Calu3 (cell line): ENCODE measurements around the gene TMEM121B. TPM values are rescaled to one million over a fixed set of nuclear protein-coding genes. Genes with fewer than 3 reads are reported as not detected.
A peak's percentile ranks its signal among the peaks of the same experiment; 100 is the strongest.

Source experiments
- BruUV-seq: library from RNA; stranded (reverse); fragments of 400-500 nt; replicated peaks from 2 replicates; lab custom pipeline; 2021; lab: Mats Ljungman, UMichigan
- CTCF ChIA-PET: fragments of 300-600 bp; sonication (Branson Sonifier 250); formaldehyde crosslinking; loops from one replicate; lab custom pipeline; 2022; ENCODE audit warnings: antibody characterized with exemption; lab: Charles Lee
- DNase-seq: peaks from one replicate; pipeline ENCODE4 v3.0.0; 2022
- H3K27ac Mint-ChIP-seq: one replicate; pipeline ENCODE4 v1.8.0; 2022; ENCODE audit warnings: mixed read lengths; ENCODE audit not compliant: unreplicated experiment
- H3K27me3 Mint-ChIP-seq: one replicate; pipeline ENCODE4 v1.8.0; 2022; ENCODE audit warnings: mixed read lengths; ENCODE audit not compliant: unreplicated experiment
- H3K36me3 Mint-ChIP-seq: one replicate; pipeline ENCODE4 v1.8.0; 2022; ENCODE audit warnings: mild to moderate bottlenecking, moderate library complexity, mixed read lengths; ENCODE audit not compliant: insufficient read depth, unreplicated experiment
- H3K4me1 Mint-ChIP-seq: one replicate; pipeline ENCODE4 v1.8.0; 2022; ENCODE audit warnings: mild to moderate bottlenecking, low read depth, mixed read lengths; ENCODE audit not compliant: unreplicated experiment
- H3K4me3 Mint-ChIP-seq: one replicate; pipeline ENCODE4 v1.8.0; 2022; ENCODE audit warnings: mild to moderate bottlenecking, low read depth, moderate library complexity, mixed read lengths; ENCODE audit not compliant: unreplicated experiment
- H3K9me3 Mint-ChIP-seq: one replicate; pipeline ENCODE4 v1.8.0; 2022; ENCODE audit warnings: low read depth, mixed read lengths; ENCODE audit not compliant: unreplicated experiment
- intact Hi-C: fragments of 100-400 bp; cut with micrococcal nuclease; formaldehyde crosslinking; loops from one replicate; pipeline ENCODE4 v1.10.0; 2022; ENCODE audit not compliant: unreplicated experiment
- total RNA-seq: library from RNA; stranded (reverse); gene quantifications from 2 replicates; pipeline ENCODE4 v1.2.3, GENCODE V29; 2022
- TF ChIP-seq, protein P1 (sequence below): fragments of 200-600 bp; IDR thresholded peaks from one replicate; pipeline ENCODE4 v1.8.0; 2022; ENCODE audit warnings: antibody characterized with exemption; ENCODE audit not compliant: unreplicated experiment

TMEM121B gene
- total RNA-seq, 1 experiment from 2014 or later: 0.21 TPM

DNA sequence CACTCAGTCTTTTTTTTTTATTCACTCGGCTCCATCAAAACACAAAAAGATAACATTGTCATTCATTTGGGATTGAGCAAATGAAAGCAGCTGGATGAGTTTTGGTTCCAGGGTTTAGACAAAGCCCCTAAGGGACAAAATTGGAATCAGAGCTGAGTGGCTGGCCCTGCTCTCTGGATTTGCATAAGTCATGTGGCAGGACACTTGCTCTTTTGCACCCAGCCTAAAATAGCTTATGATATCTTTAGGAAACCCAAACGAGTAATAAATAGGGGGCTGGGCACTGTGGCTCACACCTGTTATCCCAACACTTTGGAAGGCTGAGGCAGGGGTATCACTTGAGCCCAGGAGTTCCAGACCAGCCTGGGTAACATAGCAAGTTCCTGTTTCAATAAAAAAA, 11.0 kb upstream of the TMEM121B start:
- no peak for DNase-seq
- Mint-ChIP-seq H3K4me3 (no peak overlapping the region), H3K27me3 (no peaks in the 10 kb centered on the region), H3K36me3 (peaks cover 10% of the 10 kb centered on the region), H3K9me3 (no peaks in the 10 kb centered on the region), H3K27ac (no peak overlapping the region), H3K4me1 (no peaks in the 10 kb centered on the region)
- intact Hi-C loops: no loop called here
- no TSS peak for BruUV-seq
- CTCF ChIA-PET: no interaction called here
- TF ChIP-seq, protein P1, sequence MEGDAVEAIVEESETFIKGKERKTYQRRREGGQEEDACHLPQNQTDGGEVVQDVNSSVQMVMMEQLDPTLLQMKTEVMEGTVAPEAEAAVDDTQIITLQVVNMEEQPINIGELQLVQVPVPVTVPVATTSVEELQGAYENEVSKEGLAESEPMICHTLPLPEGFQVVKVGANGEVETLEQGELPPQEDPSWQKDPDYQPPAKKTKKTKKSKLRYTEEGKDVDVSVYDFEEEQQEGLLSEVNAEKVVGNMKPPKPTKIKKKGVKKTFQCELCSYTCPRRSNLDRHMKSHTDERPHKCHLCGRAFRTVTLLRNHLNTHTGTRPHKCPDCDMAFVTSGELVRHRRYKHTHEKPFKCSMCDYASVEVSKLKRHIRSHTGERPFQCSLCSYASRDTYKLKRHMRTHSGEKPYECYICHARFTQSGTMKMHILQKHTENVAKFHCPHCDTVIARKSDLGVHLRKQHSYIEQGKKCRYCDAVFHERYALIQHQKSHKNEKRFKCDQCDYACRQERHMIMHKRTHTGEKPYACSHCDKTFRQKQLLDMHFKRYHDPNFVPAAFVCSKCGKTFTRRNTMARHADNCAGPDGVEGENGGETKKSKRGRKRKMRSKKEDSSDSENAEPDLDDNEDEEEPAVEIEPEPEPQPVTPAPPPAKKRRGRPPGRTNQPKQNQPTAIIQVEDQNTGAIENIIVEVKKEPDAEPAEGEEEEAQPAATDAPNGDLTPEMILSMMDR: no peak

DNA sequence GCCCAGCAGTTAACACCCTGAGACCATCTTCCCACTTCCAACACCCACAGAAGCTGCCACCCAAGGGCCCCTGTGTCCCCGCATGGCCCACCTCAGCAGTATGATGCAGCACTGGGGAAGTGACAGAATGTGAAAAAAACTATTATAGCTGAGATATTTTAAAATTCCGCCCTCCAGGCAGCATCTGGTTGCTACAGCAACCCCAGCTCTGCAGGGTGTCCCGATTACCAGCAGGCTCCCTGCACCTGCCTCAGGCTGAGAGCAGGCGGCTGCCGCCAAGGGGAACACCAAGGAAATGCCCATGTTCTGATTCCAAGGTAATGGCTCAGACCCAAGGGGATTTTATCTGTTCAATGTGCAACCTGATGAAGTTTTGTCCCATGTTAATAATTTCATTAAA, 10.5 kb upstream of the TMEM121B start:
- Mint-ChIP-seq H3K9me3 (no peaks in the 10 kb centered on the region), H3K4me1 (no peaks in the 10 kb centered on the region), H3K4me3 (no peak overlapping the region), H3K27me3 (no peaks in the 10 kb centered on the region), H3K27ac (no peak overlapping the region), H3K36me3 (peaks cover 10% of the 10 kb centered on the region)
- no TSS peak for BruUV-seq
- CTCF ChIA-PET: no interaction called here
- DNase-seq: no peak
- TF ChIP-seq, protein P1: no peak
- intact Hi-C loops: no loop called here

- TF ChIP-seq, protein P1: no peak
- peaks cover 9% of the 10 kb centered on the region for H3K36me3 Mint-ChIP-seq
- H3K27ac Mint-ChIP-seq: no peak overlapping the region
- H3K9me3 Mint-ChIP-seq: no peaks in the 10 kb centered on the region
- CTCF ChIA-PET: no interaction called here
- no peak for DNase-seq
- intact Hi-C loops: no loop called here
- H3K4me3 Mint-ChIP-seq: no peak overlapping the region
- no TSS peak for BruUV-seq
- peaks cover 1% of the 10 kb centered on the region for H3K27me3 Mint-ChIP-seq
- H3K4me1 Mint-ChIP-seq: no peaks in the 10 kb centered on the region
These were observed 9.0 kb upstream of the TMEM121B start for GRCh38 chr22:17130199-17130598.

DNA sequence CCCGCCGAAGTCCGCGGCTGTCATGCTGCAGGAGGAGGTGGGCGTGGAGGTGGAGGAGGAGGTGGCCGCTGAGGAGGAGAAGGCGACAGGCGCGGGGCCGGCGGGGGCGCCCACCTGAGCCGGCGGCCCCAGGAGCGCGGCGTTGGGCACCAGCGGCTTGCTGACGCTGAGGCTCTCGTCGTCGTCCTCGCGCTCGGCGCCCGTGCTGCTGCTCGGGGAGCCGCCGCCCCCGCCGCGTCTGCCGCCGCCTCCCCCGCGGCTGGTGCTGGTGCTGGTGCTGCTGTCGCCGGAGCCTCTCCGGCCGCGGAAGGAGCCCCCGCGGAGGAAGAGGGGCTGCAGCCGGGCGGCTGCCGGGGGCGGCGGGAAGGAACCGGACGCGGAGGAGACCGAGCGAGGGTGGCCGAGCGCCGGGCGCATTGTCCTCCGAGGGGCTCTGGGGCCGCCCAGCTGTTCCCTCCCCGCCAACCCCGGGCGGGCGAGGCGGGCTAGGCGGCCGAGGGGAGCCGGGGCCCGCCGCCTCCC, 388 bp downstream of the TMEM121B start:
- peaks cover 74% of the 10 kb centered on the region for H3K27me3 Mint-ChIP-seq
- peak; percentile 22 for DNase-seq
- no peaks in the 10 kb centered on the region for H3K4me1 Mint-ChIP-seq

More for the DNA sequence above, 388 bp downstream of the TMEM121B start:
- H3K9me3 Mint-ChIP-seq: no peaks in the 10 kb centered on the region
- H3K4me3 Mint-ChIP-seq: peak overlapping the region; percentile 71
- intact Hi-C loops: no loop called here
- no peak overlapping the region for H3K27ac Mint-ChIP-seq
- BruUV-seq: no TSS peak
- H3K36me3 Mint-ChIP-seq: peaks cover 11% of the 10 kb centered on the region
- TF ChIP-seq, protein P1: no peak
- CTCF ChIA-PET: interaction anchor here (0.7 kb wide), 1 partner anchor 42 kb away, joined by 3 read pairs; no protein-coding TSS in a partner anchor
